Measurements from ENCODE around the gene PTCHD4. TPM values are rescaled to one million over a fixed set of nuclear protein-coding genes. Genes with fewer than 3 reads are reported as not detected.

PTCHD4 gene
- total RNA-seq, 3 donors from 2014 or later (not counting 1 experiment from before 2014, with no cell fraction given): not detected

GRCh38 chr6:48075181-48075580, 35.8 kb downstream of the PTCHD4 start:
- no peaks in the 10 kb centered on the region for H3K27me3 ChIP-seq (ENCODE audit: control insufficient read depth, insufficient read depth, low read length)
- TF ChIP-seq CTCF (IDR thresholded peaks at IDR 0.05): no peak
- H3K4me3 ChIP-seq (ENCODE audit: low read length): no peak overlapping the region
- H3K27ac ChIP-seq (ENCODE audit: low read length): no peak overlapping the region
- intact Hi-C loops (cut with micrococcal nuclease): no loop called here
- DNase-seq (no peak), ATAC-seq (no peak)
- Mint-ChIP-seq H3K4me3 (no peak overlapping the region), H3K9me3 (peaks cover 0 to 2% of the 10 kb centered on the region in 2 donors), H3K36me3 (no peaks in the 10 kb centered on the region), H3K27me3 (ENCODE audit: low read depth in 2 of 2) (no peaks in the 10 kb centered on the region), H3K4me1 (no peaks in the 10 kb centered on the region), H3K27ac (no peak overlapping the region)
- no peaks in the 10 kb centered on the region for H3K4me1 ChIP-seq (ENCODE audit: control insufficient read depth, insufficient read depth, low read length)
- no peaks in the 10 kb centered on the region for H3K9me3 ChIP-seq (ENCODE audit: control insufficient read depth, insufficient read depth, low read length)
- no peaks in the 10 kb centered on the region for H3K36me3 ChIP-seq (ENCODE audit: control insufficient read depth, insufficient read depth, low read length)

GRCh38 chr6:48073976-48074767, 36.8 kb downstream of the PTCHD4 start:
- Mint-ChIP-seq H3K4me1 (no peaks in the 10 kb centered on the region), H3K4me3 (no peak overlapping the region), H3K27me3 (ENCODE audit: low read depth in 2 of 2) (peaks cover 4 to 7% of the 10 kb centered on the region in 2 donors), H3K9me3 (peaks cover 0 to 4% of the 10 kb centered on the region in 2 donors), H3K36me3 (no peaks in the 10 kb centered on the region), H3K27ac (no peak overlapping the region)
- intact Hi-C loops (cut with micrococcal nuclease): no loop called here
- ATAC-seq: no peak
- Histone ChIP-seq H3K27me3 (ENCODE audit: control insufficient read depth, insufficient read depth, low read length) (no peaks in the 10 kb centered on the region), H3K4me3 (ENCODE audit: low read length) (no peak overlapping the region), H3K27ac (ENCODE audit: low read length) (no peak overlapping the region), H3K36me3 (ENCODE audit: control insufficient read depth, insufficient read depth, low read length) (no peaks in the 10 kb centered on the region), H3K4me1 (ENCODE audit: control insufficient read depth, insufficient read depth, low read length) (no peaks in the 10 kb centered on the region), H3K9me3 (ENCODE audit: control insufficient read depth, insufficient read depth, low read length) (no peaks in the 10 kb centered on the region)
- DNase-seq: no peak
- no peak for TF ChIP-seq CTCF (IDR thresholded peaks at IDR 0.05)
- 88% methylated on average over 8 of the region's 8 CpGs for WGBS (ENCODE audit: insufficient coverage)

- peaks cover 14 to 18% of the 10 kb centered on the region in 2 donors for H3K27me3 Mint-ChIP-seq (ENCODE audit: low read depth in 2 of 2)
- TF ChIP-seq CTCF (IDR thresholded peaks at IDR 0.05): no peak
- H3K4me1 Mint-ChIP-seq: no peaks in the 10 kb centered on the region
- WGBS (ENCODE audit: insufficient coverage): 86% methylated on average over 2 of the region's 3 CpGs
- H3K4me3 ChIP-seq (ENCODE audit: low read length): no peak overlapping the region
- no peaks in the 10 kb centered on the region for H3K36me3 ChIP-seq (ENCODE audit: control insufficient read depth, insufficient read depth, low read length)
- intact Hi-C loops (cut with micrococcal nuclease): no loop called here
- H3K27ac ChIP-seq (ENCODE audit: low read length): no peak overlapping the region
- peaks cover 0 to 4% of the 10 kb centered on the region in 2 donors for H3K9me3 Mint-ChIP-seq
- DNase-seq (no peak), ATAC-seq (no peak)
- no peaks in the 10 kb centered on the region for H3K9me3 ChIP-seq (ENCODE audit: control insufficient read depth, insufficient read depth, low read length)
- H3K36me3 Mint-ChIP-seq: no peaks in the 10 kb centered on the region
- H3K4me3 Mint-ChIP-seq: no peak overlapping the region
- H3K27ac Mint-ChIP-seq: no peak overlapping the region
- peaks cover 3% of the 10 kb centered on the region for H3K27me3 ChIP-seq (ENCODE audit: control insufficient read depth, insufficient read depth, low read length)
- H3K4me1 ChIP-seq (ENCODE audit: control insufficient read depth, insufficient read depth, low read length): no peaks in the 10 kb centered on the region
These were observed 39.2 kb downstream of the PTCHD4 start for GRCh38 chr6:48071833-48072232.

DNA sequence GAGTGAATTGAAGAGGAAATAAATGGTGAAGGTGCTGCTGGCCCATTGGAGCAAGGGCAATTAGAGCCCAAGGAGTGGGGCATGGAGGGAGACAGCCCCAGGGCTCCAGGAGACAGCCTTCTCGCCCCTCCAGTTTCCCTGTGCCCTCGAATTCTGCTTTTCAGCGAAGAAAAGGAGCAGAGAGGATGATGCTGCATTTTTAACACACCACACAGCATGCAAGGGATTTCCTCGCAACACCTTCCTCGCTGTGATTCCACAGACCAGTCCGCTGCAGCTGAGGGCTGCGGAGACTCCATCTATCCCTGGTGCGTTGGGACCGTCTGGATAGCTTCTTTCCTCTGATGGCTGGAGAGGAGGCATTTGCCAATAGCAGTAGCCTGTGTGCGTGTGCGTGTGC, 41.7 kb downstream of the PTCHD4 start:
- no peaks in the 10 kb centered on the region for H3K4me1 Mint-ChIP-seq
- no peaks in the 10 kb centered on the region for H3K9me3 ChIP-seq (ENCODE audit: control insufficient read depth, insufficient read depth, low read length)
- DNase-seq (no peak), ATAC-seq (no peak)
- no peaks in the 10 kb centered on the region for H3K36me3 Mint-ChIP-seq
- H3K27me3 Mint-ChIP-seq (ENCODE audit: low read depth in 2 of 2): peaks cover 14 to 18% of the 10 kb centered on the region in 2 donors
- peaks cover 0 to 2% of the 10 kb centered on the region in 2 donors for H3K9me3 Mint-ChIP-seq
- H3K4me3 Mint-ChIP-seq: no peak overlapping the region
- no peaks in the 10 kb centered on the region for H3K36me3 ChIP-seq (ENCODE audit: control insufficient read depth, insufficient read depth, low read length)
- peaks cover 3% of the 10 kb centered on the region for H3K27me3 ChIP-seq (ENCODE audit: control insufficient read depth, insufficient read depth, low read length)
- WGBS (ENCODE audit: insufficient coverage): 22% methylated on average over 9 of the region's 11 CpGs
- no peaks in the 10 kb centered on the region for H3K4me1 ChIP-seq (ENCODE audit: control insufficient read depth, insufficient read depth, low read length)
- H3K27ac Mint-ChIP-seq: no peak overlapping the region
- intact Hi-C loops (cut with micrococcal nuclease): no loop called here
- no peak overlapping the region for H3K4me3 ChIP-seq (ENCODE audit: low read length)
- TF ChIP-seq CTCF (IDR thresholded peaks at IDR 0.05): no peak
- no peak overlapping the region for H3K27ac ChIP-seq (ENCODE audit: low read length)
